Posterior cingulate gyrus (tissue), 11 donors: Measurements from ENCODE around the gene BNC2.

ENCODE experiments used
- DNase-seq, 10 donors: peaks; one replicate each; pipeline versions ENCODE4 v3.0.0 to v3.0.0-alpha.2; 2020 to 2021; ENCODE audit warnings: mixed read lengths in 3 of 10
- intact Hi-C: fragments of 100-400 bp; cut with DNase I; formaldehyde crosslinking; loops from one replicate; pipeline ENCODE4 v1.15.1; 2023

The BNC2 gene

GRCh38 chr9:16773617-16774016 lies 96.9 kb downstream of the BNC2 start:
- intact Hi-C loops: no loop called here
- DNase-seq: no peak

- intact Hi-C loops: no loop called here
- no peak for DNase-seq
Observed at GRCh38 chr9:16773116-16773515, 97.4 kb downstream of the BNC2 start.

GRCh38 chr9:16771356-16771755 lies 99.1 kb downstream of the BNC2 start:
- intact Hi-C loops: no loop called here
- no peak for DNase-seq

- no peak for DNase-seq
- intact Hi-C loops: no loop called here
Observed at GRCh38 chr9:16769291-16769690, 101.2 kb downstream of the BNC2 start.

- DNase-seq: no peak
- intact Hi-C loops: no loop called here
Observed at GRCh38 chr9:16768816-16769215, 101.7 kb downstream of the BNC2 start.

- intact Hi-C loops: no loop called here
- no peak for DNase-seq
Observed at GRCh38 chr9:16767366-16767765, 103.1 kb downstream of the BNC2 start.

- DNase-seq: no peak
- intact Hi-C loops: no loop called here
Observed at GRCh38 chr9:16763946-16764345, 106.5 kb downstream of the BNC2 start.

GRCh38 chr9:16755467-16756160 lies 114.9 kb downstream of the BNC2 start:
- no peak for DNase-seq
- intact Hi-C loops: no loop called here

- no peak for DNase-seq
- intact Hi-C loops: no loop called here
Observed at GRCh38 chr9:16754662-16755061, 115.8 kb downstream of the BNC2 start.

GRCh38 chr9:16753256-16753655 lies 117.2 kb downstream of the BNC2 start:
- DNase-seq: no peak
- intact Hi-C loops: no loop called here

GRCh38 chr9:16752601-16753000 lies 117.9 kb downstream of the BNC2 start:
- intact Hi-C loops: no loop called here
- DNase-seq: no peak

- intact Hi-C loops: no loop called here
- no peak for DNase-seq
Observed at GRCh38 chr9:16750553-16750952, 119.9 kb downstream of the BNC2 start.

- intact Hi-C loops: no loop called here
- DNase-seq: no peak
Observed at GRCh38 chr9:16745359-16745758, 125.1 kb downstream of the BNC2 start.

GRCh38 chr9:16744394-16744793 lies 126.1 kb downstream of the BNC2 start:
- intact Hi-C loops: no loop called here
- DNase-seq: no peak

- DNase-seq: no peak
- intact Hi-C loops: no loop called here
Observed at GRCh38 chr9:16743375-16743774, 127.1 kb downstream of the BNC2 start.

- DNase-seq: no peak
- intact Hi-C loops: no loop called here
Observed at GRCh38 chr9:16735001-16735400, 135.5 kb downstream of the BNC2 start.

- intact Hi-C loops: no loop called here
- no peak for DNase-seq
Observed at GRCh38 chr9:16732546-16732945, 137.9 kb downstream of the BNC2 start.

GRCh38 chr9:16730162-16730561 lies 140.3 kb downstream of the BNC2 start:
- intact Hi-C loops: no loop called here

GRCh38 chr9:16729651-16730050 lies 140.8 kb downstream of the BNC2 start:
- DNase-seq: no peak
- intact Hi-C loops: no loop called here

More at GRCh38 chr9:16730162-16730561, 140.3 kb downstream of the BNC2 start:
- no peak for DNase-seq

- no peak for DNase-seq
- intact Hi-C loops: no loop called here
Observed at GRCh38 chr9:16728137-16728508, 142.3 kb downstream of the BNC2 start.

- intact Hi-C loops: no loop called here
- no peak for DNase-seq
Observed at GRCh38 chr9:16727452-16728136, 142.9 kb downstream of the BNC2 start.

- peak; percentile 21 to 95 (median 47) for DNase-seq
- intact Hi-C loops: no loop called here
Observed at GRCh38 chr9:16726718-16727451, 143.6 kb downstream of the BNC2 start.
